Mesothelial cell of epicardium (in vitro differentiated cells): ENCODE results near the gene TRIM16. TPM values are rescaled to one million over a fixed set of nuclear protein-coding genes. Genes with fewer than 3 reads are reported as not detected.
"Not testable (repeated sequence)": the region's sequence is repeated elsewhere in the genome, so short reads cannot be mapped to it uniquely, and the experiment has no call there.

ENCODE experiments used
- DNase-seq, 2 experiments: peaks; one replicate each; pipeline ENCODE4 v3.0.0; 2021; ENCODE audit warnings: low spot score in 2 of 2; ENCODE audit not compliant: unreplicated experiment in 2 of 2
- H3K27ac Mint-ChIP-seq: 2 replicates; pipeline ENCODE4 v1.8.0; 2021; ENCODE audit warnings: mixed read lengths
- H3K27me3 Mint-ChIP-seq: 2 replicates; pipeline ENCODE4 v1.8.0; 2021; ENCODE audit warnings: low read depth, mixed read lengths
- H3K36me3 Mint-ChIP-seq: 2 replicates; pipeline ENCODE4 v1.8.0; 2021; ENCODE audit warnings: mixed read lengths
- H3K4me1 Mint-ChIP-seq: 2 replicates; pipeline ENCODE4 v1.8.0; 2021; ENCODE audit warnings: mixed read lengths
- H3K4me3 Mint-ChIP-seq: 2 replicates; pipeline ENCODE4 v1.8.0; 2021; ENCODE audit warnings: mild to moderate bottlenecking, moderate library complexity, mixed read lengths
- H3K9me3 Mint-ChIP-seq: 2 replicates; pipeline ENCODE4 v1.8.0; 2021; ENCODE audit warnings: mixed read lengths
- CTCF ChIP-seq: fragments of 200-600 bp; sonication (generic); IDR thresholded peaks from one replicate; pipeline ENCODE4 v1.5.0; 2021; ENCODE audit warnings: antibody characterized with exemption; ENCODE audit not compliant: unreplicated experiment
- total RNA-seq: library from RNA; stranded (reverse); gene quantifications from 3 replicates; pipeline ENCODE4 v1.2.1, GENCODE V29; 2021

Gene TRIM16
- total RNA-seq, 1 donor from 2014 or later, result 35.9 TPM

- Mint-ChIP-seq H3K4me1 (peaks cover 66% of the 10 kb centered on the region), H3K36me3 (peaks cover 9% of the 10 kb centered on the region), H3K27me3 (no peaks in the 10 kb centered on the region), H3K9me3 (no peaks in the 10 kb centered on the region), H3K27ac (peak overlapping the region; percentile 91), H3K4me3 (no peak overlapping the region)
- TF ChIP-seq CTCF, result no peak
- DNase-seq, result no peak
Measured at GRCh38 chr17:15652960-15653359, 31.2 kb downstream of the TRIM16 start.

- no peaks in the 10 kb centered on the region for H3K9me3 Mint-ChIP-seq
Measured at GRCh38 chr17:15651583-15652110, 32.5 kb downstream of the TRIM16 start.

GRCh38 chr17:15650741-15651582 lies 33.1 kb downstream of the TRIM16 start:
- Mint-ChIP-seq H3K27me3 (no peaks in the 10 kb centered on the region), H3K4me3 (peak overlapping the region; percentile 71), H3K4me1 (peaks cover 61% of the 10 kb centered on the region), H3K9me3 (no peaks in the 10 kb centered on the region), H3K36me3 (peaks cover 2% of the 10 kb centered on the region), H3K27ac (peak overlapping the region; percentile 98)
- no peak for TF ChIP-seq CTCF
- no peak for DNase-seq

More at GRCh38 chr17:15651583-15652110, 32.5 kb downstream of the TRIM16 start:
- peak overlapping the region; percentile 98 for H3K27ac Mint-ChIP-seq
- peak overlapping the region; percentile 71 for H3K4me3 Mint-ChIP-seq
- H3K36me3 Mint-ChIP-seq, result peaks cover 2% of the 10 kb centered on the region
- DNase-seq, result peak; percentile 70 to 83
- H3K4me1 Mint-ChIP-seq, result peaks cover 66% of the 10 kb centered on the region
- TF ChIP-seq CTCF, result no peak
- no peaks in the 10 kb centered on the region for H3K27me3 Mint-ChIP-seq

GRCh38 chr17:15649861-15650421 lies 34.2 kb downstream of the TRIM16 start:
- Mint-ChIP-seq H3K4me3 (peak overlapping the region; percentile 71), H3K9me3 (no peaks in the 10 kb centered on the region), H3K36me3 (peaks cover 2% of the 10 kb centered on the region), H3K27me3 (no peaks in the 10 kb centered on the region), H3K4me1 (peaks cover 60% of the 10 kb centered on the region), H3K27ac (no peak overlapping the region)
- TF ChIP-seq CTCF, result no peak
- no peak for DNase-seq

GRCh38 chr17:15648386-15648785 lies 35.7 kb downstream of the TRIM16 start:
- no peak overlapping the region for H3K4me3 Mint-ChIP-seq
- H3K27me3 Mint-ChIP-seq, result no peaks in the 10 kb centered on the region
- no peaks in the 10 kb centered on the region for H3K9me3 Mint-ChIP-seq
- peaks cover 2% of the 10 kb centered on the region for H3K36me3 Mint-ChIP-seq
- DNase-seq, result no peak
- no peak for TF ChIP-seq CTCF
- H3K27ac Mint-ChIP-seq, result no peak overlapping the region
- H3K4me1 Mint-ChIP-seq, result peaks cover 45% of the 10 kb centered on the region

GRCh38 chr17:15645942-15646312 lies 38.2 kb downstream of the TRIM16 start:
- Mint-ChIP-seq H3K27ac (peak overlapping the region; percentile 93), H3K4me1 (peaks cover 28% of the 10 kb centered on the region)
- not testable (repeated sequence) for H3K4me3 Mint-ChIP-seq

GRCh38 chr17:15645099-15645941 lies 38.8 kb downstream of the TRIM16 start:
- not testable (repeated sequence) for H3K36me3 Mint-ChIP-seq, DNase-seq, H3K4me3 Mint-ChIP-seq

More at GRCh38 chr17:15645942-15646312, 38.2 kb downstream of the TRIM16 start:
- not testable (repeated sequence) for H3K27me3 Mint-ChIP-seq, DNase-seq, H3K9me3 Mint-ChIP-seq, H3K36me3 Mint-ChIP-seq

GRCh38 chr17:15642505-15643251 lies 41.4 kb downstream of the TRIM16 start:
- H3K9me3 Mint-ChIP-seq, H3K4me3 Mint-ChIP-seq, H3K27me3 Mint-ChIP-seq, DNase-seq, H3K36me3 Mint-ChIP-seq: not testable (repeated sequence)
- Mint-ChIP-seq H3K27ac (peak overlapping the region; percentile 53), H3K4me1 (peaks cover 10% of the 10 kb centered on the region)

More at GRCh38 chr17:15645099-15645941, 38.8 kb downstream of the TRIM16 start:
- H3K27ac Mint-ChIP-seq, result peak overlapping the region; percentile 93
- peaks cover 21% of the 10 kb centered on the region for H3K4me1 Mint-ChIP-seq
- H3K9me3 Mint-ChIP-seq, H3K27me3 Mint-ChIP-seq: not testable (repeated sequence)
